Right lobe of liver (tissue), 6 donors: ENCODE measurements around the gene GPC5. TPM values are rescaled to one million over a fixed set of nuclear protein-coding genes. Genes with fewer than 3 reads are reported as not detected.

Experiments used
- ATAC-seq, 4 donors: fragments of 200-7000 bp; cut with Tn5 transposase; one replicate each; pipeline ENCODE4 v1.9.1; 2020; ENCODE audit warnings: mild to moderate bottlenecking in 4 of 4, moderate library complexity in 4 of 4
- DNase-seq, 3 donors: peaks; one replicate each; pipeline ENCODE4 v3.0.0-alpha.2; 2020
- H3K27ac ChIP-seq, 3 donors: fragments of 200-600 bp; one replicate each; pipeline ENCODE4 v1.8.0; 2022
- H3K27me3 ChIP-seq, 2 donors: fragments of 200-600 bp; one replicate each; pipeline ENCODE4 v1.8.0; 2022
- H3K36me3 ChIP-seq, 4 donors: fragments of 200-600 bp; sonication (generic) in 1 of 4; one replicate each; pipeline versions ENCODE4 v1.5.1 to v1.8.0; 2017 to 2022; ENCODE audit warnings: control low read depth in 1 of 4
- H3K4me1 ChIP-seq, 4 donors: fragments of 200-600 bp; sonication (generic) in 1 of 4; one replicate each; pipeline versions ENCODE4 v1.5.1 to v1.8.0; 2017 to 2022; ENCODE audit warnings: control low read depth in 1 of 4
- H3K4me3 ChIP-seq, 3 donors: fragments of 200-600 bp; one replicate each; pipeline ENCODE4 v1.8.0; 2022
- H3K9me3 ChIP-seq, 4 donors: fragments of 200-600 bp; sonication (generic) in 1 of 4; one replicate each; pipeline versions ENCODE4 v1.5.1 to v1.8.0; 2017 to 2022; ENCODE audit warnings: control low read depth in 1 of 4
- POLR2A ChIP-seq: fragments of 450-650 bp; IDR thresholded peaks from one replicate; pipeline ENCODE4 v1.6.1; 2017; ENCODE audit warnings: antibody characterized with exemption, mild to moderate bottlenecking
- WGBS: methylation state at CpG from one replicate; pipeline ENCODE4 v1.1.6; 2018; ENCODE audit warnings: low coverage, low lambda C conversion rate; ENCODE audit not compliant: insufficient coverage; ENCODE audit errors: missing lambda C conversion rate; 5-methylcytosine and 5-hydroxymethylcytosine counted together
- intact Hi-C, 2 donors: fragments of 100-400 bp; cut with DNase I; formaldehyde crosslinking; loops; one replicate each; pipeline versions ENCODE4 v1.11.2 to v1.14.1; 2022
- total RNA-seq, 6 experiments: library from RNA; depleted of rRNA in 2 of 6; stranded (reverse); fragments of >200 nt in 2 of 6; fragmentation: NEBNext Ultra II Directional in 3 of 6; extraction: Animal tissue kit (Norgen Biotek cat#: 25700) in 3 of 6; gene quantifications; one replicate each; pipeline versions ENCODE4 v1.1.0 to v1.2.4, GENCODE V29; 2016 to 2023
- TF ChIP-seq, protein P1 (sequence below), 4 donors: fragments of 200-600 bp in 3 of 4; fragments of 450-650 bp in 1 of 4; IDR thresholded peaks; one replicate each; pipeline versions ENCODE4 v1.5.1 to v1.8.0; 2016 to 2022; ENCODE audit warnings: antibody characterized with exemption in 4 of 4, mild to moderate bottlenecking in 2 of 4
- donor health status: DM: no; HTN: yes; CAD: no.
- donor health status: DM: no; HTN: no; CAD: no.
- donor health status: DM: no; HTN: no; CAD: no.
- donor health status: DM: no; HTN: yes; CAD: no.
- donor health status: DM: no; HTN: yes; CAD: no.

The GPC5 gene
- total RNA-seq, 6 experiments from 2014 or later, result 0.12 to 0.99 (median 0.66) TPM

GRCh38 chr13:92150606-92151005 lies 752.2 kb downstream of the GPC5 start:
- TF ChIP-seq POLR2A, result no peak
- TF ChIP-seq, protein P1, sequence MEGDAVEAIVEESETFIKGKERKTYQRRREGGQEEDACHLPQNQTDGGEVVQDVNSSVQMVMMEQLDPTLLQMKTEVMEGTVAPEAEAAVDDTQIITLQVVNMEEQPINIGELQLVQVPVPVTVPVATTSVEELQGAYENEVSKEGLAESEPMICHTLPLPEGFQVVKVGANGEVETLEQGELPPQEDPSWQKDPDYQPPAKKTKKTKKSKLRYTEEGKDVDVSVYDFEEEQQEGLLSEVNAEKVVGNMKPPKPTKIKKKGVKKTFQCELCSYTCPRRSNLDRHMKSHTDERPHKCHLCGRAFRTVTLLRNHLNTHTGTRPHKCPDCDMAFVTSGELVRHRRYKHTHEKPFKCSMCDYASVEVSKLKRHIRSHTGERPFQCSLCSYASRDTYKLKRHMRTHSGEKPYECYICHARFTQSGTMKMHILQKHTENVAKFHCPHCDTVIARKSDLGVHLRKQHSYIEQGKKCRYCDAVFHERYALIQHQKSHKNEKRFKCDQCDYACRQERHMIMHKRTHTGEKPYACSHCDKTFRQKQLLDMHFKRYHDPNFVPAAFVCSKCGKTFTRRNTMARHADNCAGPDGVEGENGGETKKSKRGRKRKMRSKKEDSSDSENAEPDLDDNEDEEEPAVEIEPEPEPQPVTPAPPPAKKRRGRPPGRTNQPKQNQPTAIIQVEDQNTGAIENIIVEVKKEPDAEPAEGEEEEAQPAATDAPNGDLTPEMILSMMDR (IDR thresholded peaks at IDR 0.05), result no peak

GRCh38 chr13:92158346-92158745 lies 759.9 kb downstream of the GPC5 start:
- Histone ChIP-seq H3K36me3 (no peaks in the 10 kb centered on the region), H3K4me1 (no peaks in the 10 kb centered on the region), H3K27ac (no peak overlapping the region), H3K4me3 (no peak overlapping the region), H3K27me3 (no peaks in the 10 kb centered on the region), H3K9me3 (no peaks in the 10 kb centered on the region)
- 66% methylated on average over 3 of the region's 3 CpGs for WGBS
- TF ChIP-seq, protein P1 (IDR thresholded peaks at IDR 0.05), result no peak
- no peak for TF ChIP-seq POLR2A
- intact Hi-C loops, result no loop called here
- no peak for DNase-seq
- ATAC-seq, result no peak

More at GRCh38 chr13:92150606-92151005, 752.2 kb downstream of the GPC5 start:
- Histone ChIP-seq H3K4me1 (no peaks in the 10 kb centered on the region), H3K4me3 (no peak overlapping the region), H3K9me3 (no peaks in the 10 kb centered on the region), H3K27ac (no peak overlapping the region), H3K36me3 (no peaks in the 10 kb centered on the region), H3K27me3 (no peaks in the 10 kb centered on the region)
- no peak for DNase-seq
- no peak for ATAC-seq
- WGBS, result 69% methylated on average over 1 of the region's 1 CpG
- intact Hi-C loops, result no loop called here

- Histone ChIP-seq H3K4me1 (no peaks in the 10 kb centered on the region), H3K27me3 (no peaks in the 10 kb centered on the region), H3K4me3 (no peak overlapping the region), H3K9me3 (no peaks in the 10 kb centered on the region), H3K27ac (no peak overlapping the region), H3K36me3 (no peaks in the 10 kb centered on the region)
- 87% methylated on average over 5 of the region's 5 CpGs for WGBS
- ATAC-seq (no peak), DNase-seq (no peak)
- intact Hi-C loops, result no loop called here
- TF ChIP-seq, protein P1 (IDR thresholded peaks at IDR 0.05), result no peak
- TF ChIP-seq POLR2A, result no peak
Observed at GRCh38 chr13:92164822-92165221, 766.4 kb downstream of the GPC5 start.

DNA sequence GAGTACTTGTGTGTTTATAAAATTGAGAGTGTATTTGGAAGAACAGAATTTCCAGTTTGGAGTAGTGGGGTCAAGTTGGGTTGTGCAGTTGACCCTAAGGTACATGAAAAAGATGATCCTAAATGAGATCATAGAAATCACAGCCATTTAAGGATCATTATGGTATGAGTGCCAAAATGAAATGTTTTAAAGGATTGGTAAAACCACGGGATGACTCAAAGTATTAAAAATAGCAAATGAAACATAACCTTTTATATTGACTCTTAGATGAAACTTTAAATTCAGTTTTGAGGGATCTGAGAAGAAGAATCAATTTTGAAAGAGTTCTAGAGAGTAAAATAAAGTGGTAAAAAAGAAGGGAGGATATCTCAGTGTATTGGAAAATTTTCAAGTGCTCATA lies 773.8 kb downstream of the GPC5 start:
- ATAC-seq, result no peak
- H3K4me1 ChIP-seq, result no peaks in the 10 kb centered on the region
- no peak overlapping the region for H3K4me3 ChIP-seq
- no peaks in the 10 kb centered on the region for H3K27me3 ChIP-seq
- no peaks in the 10 kb centered on the region for H3K9me3 ChIP-seq
- H3K27ac ChIP-seq, result no peak overlapping the region
- no peak for TF ChIP-seq POLR2A
- TF ChIP-seq, protein P1 (IDR thresholded peaks at IDR 0.05), result no peak
- DNase-seq, result no peak
- no peaks in the 10 kb centered on the region for H3K36me3 ChIP-seq
- intact Hi-C loops, result no loop called here
- 75% methylated on average over 1 of the region's 1 CpG for WGBS

- TF ChIP-seq POLR2A, result no peak
- TF ChIP-seq, protein P1 (IDR thresholded peaks at IDR 0.05), result no peak
- 100% methylated on average over 2 of the region's 2 CpGs for WGBS
- intact Hi-C loops, result no loop called here
- Histone ChIP-seq H3K36me3 (no peaks in the 10 kb centered on the region), H3K4me1 (no peaks in the 10 kb centered on the region), H3K27me3 (no peaks in the 10 kb centered on the region), H3K9me3 (no peaks in the 10 kb centered on the region), H3K4me3 (no peak overlapping the region), H3K27ac (no peak overlapping the region)
- DNase-seq (no peak), ATAC-seq (no peak)
Observed at GRCh38 chr13:92173254-92173653, 774.8 kb downstream of the GPC5 start.
